ENCODE results near the gene TIAM1. TPM values are rescaled to one million over a fixed set of nuclear protein-coding genes. Genes with fewer than 3 reads are reported as not detected.

TIAM1 gene
- total and polyA plus RNA-seq, 2 of the 8 experiments (the other 6 are each of a cell fraction or from before 2014, with no cell fraction given) = 10.1 to 30.7 TPM

DNA sequence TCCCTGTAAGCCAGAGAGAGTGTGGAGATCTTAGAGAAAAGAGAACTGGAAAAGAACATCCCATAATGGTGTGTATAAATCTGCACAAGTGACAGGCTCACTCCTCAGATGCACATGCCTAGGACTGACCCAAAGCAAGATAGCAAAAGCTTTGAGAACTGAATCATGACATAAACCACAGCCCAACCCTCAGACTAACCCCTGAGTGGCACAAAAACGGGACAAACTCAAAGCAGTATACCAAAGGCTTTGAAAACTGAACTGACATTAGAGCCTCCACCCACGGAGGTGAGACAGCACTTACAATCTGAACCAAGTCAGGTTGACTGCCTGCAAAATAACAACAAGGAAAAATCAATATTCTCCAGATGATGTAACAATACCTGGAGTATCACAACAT is 70.8 kb downstream of the TIAM1 start:
- H2BK5ac ChIP-seq (ENCODE audit: low read depth, low read length) = no peak overlapping the region
- no peak overlapping the region for H2BK120ac ChIP-seq (replicated peaks; ENCODE audit: low read depth, low read length)
- 77% methylated on average over 2 of the region's 2 CpGs; no CpG with 5 or more reads in 1 of the 2 experiments for WGBS, 2 experiments (ENCODE audit: extremely low coverage in 1 of 2, insufficient coverage in 1 of 2, insufficient read length in 1 of 2, insufficient replicate concordance in 2 of 2, low coverage in 1 of 2, low lambda C conversion rate in 2 of 2, missing lambda C conversion rate in 1 of 2)
- no peak overlapping the region for H3K56ac ChIP-seq (replicated peaks; ENCODE audit: insufficient read length, low read depth, low read length)
- H3K36me3 ChIP-seq (ENCODE audit: control insufficient read depth in 2 of 4, insufficient read depth in 4 of 4, low read length in 3 of 4) = no peaks in the 10 kb centered on the region
- H2BK20ac ChIP-seq (ENCODE audit: low read length) = no peak overlapping the region
- no peak overlapping the region for H4K8ac ChIP-seq (ENCODE audit: extremely low read depth, insufficient read depth, low read length)
- no peak overlapping the region for H3K18ac ChIP-seq (ENCODE audit: extremely low read depth, low read length)
- FAIRE-seq (peak; percentile 32), DNase-seq (ENCODE audit: low read depth in 1 of 2, low spot score in 2 of 2) (no peak)
- no peak overlapping the region for H3K4me2 ChIP-seq (ENCODE audit: insufficient read depth in 1 of 2, low read depth in 2 of 2, low read length in 2 of 2)
- H4K91ac ChIP-seq (replicated peaks; ENCODE audit: insufficient read length, low read length) = no peak overlapping the region
- H3K4me3 ChIP-seq (ENCODE audit: extremely low read depth in 1 of 4, insufficient read depth in 2 of 4, low read depth in 3 of 4, low read length in 4 of 4) = no peak overlapping the region
- no peak overlapping the region for H2BK12ac ChIP-seq (ENCODE audit: low read depth, low read length)
- no peaks in the 10 kb centered on the region for H3K79me2 ChIP-seq (ENCODE audit: control insufficient read depth in 1 of 2, insufficient read depth in 2 of 2, low read length in 2 of 2)
- no peak overlapping the region for H2BK15ac ChIP-seq (ENCODE audit: low read length)
- H3K4ac ChIP-seq (replicated peaks; ENCODE audit: insufficient read length, low read depth, low read length) = no peak overlapping the region
- POLR2A ChIA-PET (ENCODE audit: partially characterized antibody) = no interaction called here
- no peaks in the 10 kb centered on the region for H3K27me3 ChIP-seq (replicated peaks in 1 of 4; ENCODE audit: control insufficient read depth in 3 of 4, extremely low read depth in 1 of 4, insufficient read depth in 3 of 4, low read length in 3 of 4)
- H3K14ac ChIP-seq (ENCODE audit: insufficient read length) = no peak overlapping the region
- H3K23me2 ChIP-seq (ENCODE audit: low read depth, low read length) = no peaks in the 10 kb centered on the region
- H3K9ac ChIP-seq (replicated peaks in 1 of 4; ENCODE audit: extremely low read depth in 1 of 4, low read depth in 3 of 4, low read length in 3 of 4) = no peak overlapping the region
- no peak overlapping the region for H2AFZ ChIP-seq (ENCODE audit: low read length)
- CTCF ChIA-PET (ENCODE audit: partially characterized antibody) = interaction anchor here (0.7 kb wide), 1 partner anchor 26 kb away, joined by 3 read pairs; no protein-coding TSS in a partner anchor
- peaks cover 0 to 5% (median 5%) of the 10 kb centered on the region in 4 experiments; a peak in 6 of 7 replicates for H3K4me1 ChIP-seq (replicated peaks in 1 of 4; ENCODE audit: control insufficient read depth in 3 of 4, insufficient read depth in 4 of 4, low read length in 3 of 4)
- no peaks in the 10 kb centered on the region; the same call in 1 of the 2 replicates for H3K79me1 ChIP-seq (ENCODE audit: low read depth, low read length)
- no peak overlapping the region for H3K27ac ChIP-seq (ENCODE audit: low read depth, low read length)
- H2AK5ac ChIP-seq (ENCODE audit: low read depth, low read length) = no peak overlapping the region
- no peak overlapping the region for H3K23ac ChIP-seq (ENCODE audit: insufficient read length)
- H4K5ac ChIP-seq (ENCODE audit: insufficient read length, low read depth, low read length) = no peak overlapping the region
- no peaks in the 10 kb centered on the region for H4K20me1 ChIP-seq (replicated peaks in 1 of 2; ENCODE audit: control insufficient read depth in 1 of 2, insufficient read depth in 2 of 2, low read length in 2 of 2)
- H3K9me3 ChIP-seq (ENCODE audit: insufficient read depth in 2 of 2, low read depth in 1 of 2, low read length in 1 of 2) = no peaks in the 10 kb centered on the region
- TF ChIP-seq FOSL1 (IDR thresholded peaks at IDR 0.05; ENCODE audit: insufficient read depth, low read depth, low read length) = no peak
- TF ChIP-seq SP1 (IDR thresholded peaks at IDR 0.05; ENCODE audit: low read depth, low read length) = no peak
- no peak for TF ChIP-seq TBP (IDR thresholded peaks at IDR 0.05; ENCODE audit: low read depth, low read length)
- TF ChIP-seq, protein P1, sequence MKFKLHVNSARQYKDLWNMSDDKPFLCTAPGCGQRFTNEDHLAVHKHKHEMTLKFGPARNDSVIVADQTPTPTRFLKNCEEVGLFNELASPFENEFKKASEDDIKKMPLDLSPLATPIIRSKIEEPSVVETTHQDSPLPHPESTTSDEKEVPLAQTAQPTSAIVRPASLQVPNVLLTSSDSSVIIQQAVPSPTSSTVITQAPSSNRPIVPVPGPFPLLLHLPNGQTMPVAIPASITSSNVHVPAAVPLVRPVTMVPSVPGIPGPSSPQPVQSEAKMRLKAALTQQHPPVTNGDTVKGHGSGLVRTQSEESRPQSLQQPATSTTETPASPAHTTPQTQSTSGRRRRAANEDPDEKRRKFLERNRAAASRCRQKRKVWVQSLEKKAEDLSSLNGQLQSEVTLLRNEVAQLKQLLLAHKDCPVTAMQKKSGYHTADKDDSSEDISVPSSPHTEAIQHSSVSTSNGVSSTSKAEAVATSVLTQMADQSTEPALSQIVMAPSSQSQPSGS (IDR thresholded peaks at IDR 0.05; ENCODE audit: low read length) = no peak
- no peak for TF ChIP-seq ZNF274 (IDR thresholded peaks at IDR 0.05; ENCODE audit: borderline replicate concordance, extremely low read depth, low read length)
- no peak for TF ChIP-seq SAP30 (IDR thresholded peaks at IDR 0.05; ENCODE audit: insufficient read depth, insufficient replicate concordance, low read length)
- TF ChIP-seq NRF1 (IDR thresholded peaks at IDR 0.05; ENCODE audit: low read depth, low read length) = no peak
- no peak for TF ChIP-seq SIN3A (conservative IDR thresholded peaks at IDR 0.05 in 1 of 2, IDR thresholded peaks at IDR 0.05 in 1 of 2; ENCODE audit: low read depth in 1 of 2, low read length in 2 of 2)
- TF ChIP-seq HDAC2 (IDR thresholded peaks at IDR 0.05; ENCODE audit: borderline replicate concordance in 1 of 2, low read depth in 2 of 2, low read length in 2 of 2) = no peak
- TF ChIP-seq SIX5 (IDR thresholded peaks at IDR 0.05; ENCODE audit: low read depth, low read length) = no peak
- no peak for TF ChIP-seq HDAC6 (IDR thresholded peaks at IDR 0.05; ENCODE audit: low read depth, low read length)
- no peak for TF ChIP-seq CHD2 (IDR thresholded peaks at IDR 0.05; ENCODE audit: low read length)
- TF ChIP-seq BACH1 (IDR thresholded peaks at IDR 0.05; ENCODE audit: low read length) = no peak
